ENCODE measurements around the gene XPR1. TPM values are rescaled to one million over a fixed set of nuclear protein-coding genes. Genes with fewer than 3 reads are reported as not detected.
A peak's percentile ranks its signal among the peaks of the same experiment; 100 is the strongest.

The XPR1 gene
- total RNA-seq, 1 experiment from 2014 or later = 24.9 TPM

DNA sequence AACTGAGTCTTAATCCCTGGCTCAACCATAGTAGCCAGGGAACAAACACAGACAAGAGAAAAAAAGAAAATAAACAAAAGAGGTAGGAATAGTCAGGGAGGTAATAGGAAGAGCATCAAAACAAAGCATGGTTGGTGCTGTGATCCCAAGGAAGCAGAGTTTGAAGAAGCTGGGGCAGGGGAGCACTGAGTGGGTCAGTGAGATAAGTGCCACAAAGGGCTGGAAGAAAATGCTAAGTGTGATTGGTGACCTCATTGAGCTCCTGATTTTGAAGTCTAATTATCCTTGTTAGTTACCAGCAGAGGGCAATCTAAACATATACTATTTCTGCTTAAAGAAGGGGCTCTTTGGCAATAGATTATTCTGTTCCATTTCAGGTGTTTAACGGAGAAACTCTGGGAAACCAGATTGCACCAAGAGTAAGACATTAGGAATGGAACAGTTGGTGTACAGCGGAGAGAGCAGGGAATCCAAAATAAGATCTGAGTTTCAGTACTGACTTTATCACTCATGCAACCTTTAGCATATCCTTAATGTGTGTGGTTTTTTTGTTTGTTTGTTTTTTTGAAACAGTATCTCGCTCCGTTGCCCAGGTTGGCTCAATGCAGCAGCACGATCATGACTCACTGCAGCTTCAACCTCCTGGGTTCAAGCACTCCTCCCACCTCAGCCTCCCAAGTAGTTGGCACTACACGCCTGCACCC, 250.1 kb downstream of the XPR1 start:
- in situ Hi-C loops (cut with HindIII; ENCODE audit: low pct_unique_long_range_greater_than_20kb, low sequenced_read_pairs) = no loop called here
- peak; percentile 65 for DNase-seq (ENCODE audit: low read depth, low spot score)

DNA sequence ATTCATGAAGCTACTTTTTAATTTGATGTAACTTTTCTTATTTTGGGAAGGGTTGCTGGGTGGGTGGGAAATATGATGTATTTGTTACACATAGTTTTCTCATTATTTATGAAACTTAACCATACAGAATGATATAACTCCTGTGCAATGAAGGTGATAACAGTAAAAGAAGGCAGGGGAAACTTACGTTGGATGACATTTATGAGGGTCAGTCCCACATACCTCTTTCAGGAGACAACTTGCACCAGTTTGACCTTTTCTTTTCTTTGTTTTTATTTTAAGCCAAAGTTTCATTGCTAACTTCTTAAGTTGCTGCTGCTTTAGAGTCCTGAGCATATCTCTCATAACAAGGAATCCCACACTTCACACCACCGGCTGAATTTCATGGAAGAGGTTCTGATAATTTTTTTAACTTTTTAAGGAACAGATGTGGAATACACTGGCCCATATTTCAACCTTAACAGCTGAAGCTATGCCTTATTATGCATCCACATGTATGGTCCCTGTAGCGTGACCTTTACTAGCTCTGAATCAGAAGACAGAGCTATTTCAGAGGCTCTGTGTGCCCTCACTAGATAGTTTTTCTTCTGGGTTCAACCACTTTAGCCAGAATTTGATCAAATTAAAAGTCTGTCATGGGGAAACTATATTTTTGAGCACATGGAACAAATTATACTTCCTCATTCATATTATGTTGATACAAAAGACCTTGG, 252.9 kb downstream of the XPR1 start:
- no peak for DNase-seq (ENCODE audit: low read depth, low spot score)
- in situ Hi-C loops (cut with HindIII; ENCODE audit: low pct_unique_long_range_greater_than_20kb, low sequenced_read_pairs) = no loop called here

DNA sequence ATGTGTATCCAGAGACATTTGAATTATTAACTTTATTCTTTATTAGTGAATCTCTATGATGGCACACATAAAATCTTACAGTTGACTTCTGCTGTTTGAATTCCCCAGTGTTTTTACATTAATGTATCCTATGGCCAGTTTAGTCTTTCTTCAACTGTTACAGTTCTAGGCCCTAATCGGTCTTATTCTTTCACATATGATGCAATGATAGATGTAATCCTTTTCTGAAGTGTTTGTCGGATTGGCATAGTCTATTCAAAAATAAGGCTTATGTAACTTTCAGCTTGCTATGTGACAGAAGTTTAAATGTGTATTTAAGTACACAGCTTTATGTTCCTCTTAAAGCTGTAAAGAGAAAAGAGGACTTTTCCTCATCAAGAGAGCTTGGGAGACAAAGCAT, 254.5 kb downstream of the XPR1 start:
- in situ Hi-C loops (cut with HindIII; ENCODE audit: low pct_unique_long_range_greater_than_20kb, low sequenced_read_pairs) = no loop called here
- no peak for DNase-seq (ENCODE audit: low read depth, low spot score)

DNA sequence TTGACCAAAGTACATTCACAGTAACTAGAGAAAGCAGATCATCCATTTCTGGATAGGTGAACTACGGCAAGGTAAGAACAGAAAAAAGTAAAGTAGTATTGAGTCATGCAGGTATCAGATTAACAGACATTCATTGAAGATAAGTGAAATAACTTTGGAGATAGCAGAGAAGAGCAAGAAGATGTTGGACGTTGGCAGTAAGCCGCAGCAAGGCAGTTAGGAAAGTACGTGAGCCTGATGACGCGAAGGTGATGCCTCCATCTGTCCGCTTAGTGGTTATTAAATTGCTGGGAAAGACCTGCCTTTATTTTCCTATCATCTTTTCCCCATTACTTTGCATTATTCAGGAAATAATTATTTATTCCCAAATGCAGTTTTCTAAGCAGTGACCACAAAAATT, 256.0 kb downstream of the XPR1 start:
- in situ Hi-C loops (cut with HindIII; ENCODE audit: low pct_unique_long_range_greater_than_20kb, low sequenced_read_pairs) = no loop called here
- no peak for DNase-seq (ENCODE audit: low read depth, low spot score)

- DNase-seq (ENCODE audit: low read depth, low spot score) = no peak
- in situ Hi-C loops (cut with HindIII; ENCODE audit: low pct_unique_long_range_greater_than_20kb, low sequenced_read_pairs) = no loop called here
Observed at GRCh38 chr1:180888870-180889269, 257.0 kb downstream of the XPR1 start.

DNA sequence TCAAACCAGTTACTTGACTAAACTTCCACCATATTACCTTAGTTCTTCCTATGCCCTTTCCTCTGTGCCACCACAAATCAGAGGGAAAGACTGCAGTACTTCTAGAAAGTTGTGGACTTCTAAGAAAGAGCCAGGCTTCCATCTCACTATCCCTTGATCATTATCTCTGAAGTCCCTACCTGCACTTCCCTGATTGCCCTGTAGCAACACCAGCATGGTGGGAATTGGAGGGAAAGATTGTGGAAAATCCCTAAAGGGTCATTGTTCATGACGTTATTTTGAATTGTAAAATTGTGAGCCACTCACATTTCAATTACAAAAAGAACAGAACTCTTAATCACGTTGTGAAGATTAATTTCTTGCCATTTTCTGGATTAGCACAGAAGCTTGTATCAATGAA, 257.5 kb downstream of the XPR1 start:
- in situ Hi-C loops (cut with HindIII; ENCODE audit: low pct_unique_long_range_greater_than_20kb, low sequenced_read_pairs) = no loop called here
- DNase-seq (ENCODE audit: low read depth, low spot score) = no peak

DNA sequence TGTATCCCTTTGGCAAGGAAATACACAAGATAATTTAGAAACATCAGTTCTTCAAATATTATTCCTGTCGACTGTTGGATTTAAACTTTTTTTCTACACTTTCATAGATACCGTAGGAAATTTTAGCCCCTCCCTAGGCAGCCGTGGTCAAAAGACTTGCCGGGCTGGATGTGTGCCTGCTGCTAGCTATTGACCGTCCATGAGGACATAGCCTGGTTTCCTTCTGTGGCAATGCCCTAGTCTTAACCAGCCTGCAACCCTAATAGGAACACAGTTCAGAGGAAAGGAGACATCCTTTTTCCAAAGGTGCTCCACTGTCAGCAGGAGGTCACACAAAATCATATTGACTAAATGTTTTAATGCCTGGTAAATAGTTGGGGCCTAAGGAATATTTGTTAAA, 260.4 kb downstream of the XPR1 start:
- DNase-seq (ENCODE audit: low read depth, low spot score) = no peak
- in situ Hi-C loops (cut with HindIII; ENCODE audit: low pct_unique_long_range_greater_than_20kb, low sequenced_read_pairs) = no loop called here

DNA sequence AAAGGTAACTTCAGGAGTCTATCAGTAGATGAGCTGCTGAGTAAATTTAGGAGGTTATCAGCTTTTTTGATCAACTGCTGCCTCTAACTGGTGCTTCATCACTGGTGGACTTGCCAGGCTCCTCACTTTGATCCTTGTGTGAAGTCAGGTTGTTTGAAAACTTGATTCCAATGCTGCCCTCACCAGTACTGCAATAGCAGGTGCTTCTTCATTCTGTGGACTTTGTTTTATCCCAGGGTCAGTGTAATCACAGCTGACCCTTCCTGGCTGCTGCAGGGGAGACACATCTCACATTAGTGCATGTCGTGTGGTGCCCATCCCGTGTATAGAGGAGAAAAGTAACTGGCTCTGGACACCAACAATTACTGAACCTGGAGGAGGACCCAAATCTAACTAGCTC, 260.9 kb downstream of the XPR1 start:
- in situ Hi-C loops (cut with HindIII; ENCODE audit: low pct_unique_long_range_greater_than_20kb, low sequenced_read_pairs) = no loop called here
- DNase-seq (ENCODE audit: low read depth, low spot score) = no peak

- in situ Hi-C loops (cut with HindIII; ENCODE audit: low pct_unique_long_range_greater_than_20kb, low sequenced_read_pairs) = no loop called here
- no peak for DNase-seq (ENCODE audit: low read depth, low spot score)
Observed at GRCh38 chr1:180893614-180894013, 261.8 kb downstream of the XPR1 start.

GRCh38 chr1:180896161-180896560, 264.3 kb downstream of the XPR1 start:
- no peak for DNase-seq (ENCODE audit: low read depth, low spot score)
- in situ Hi-C loops (cut with HindIII; ENCODE audit: low pct_unique_long_range_greater_than_20kb, low sequenced_read_pairs) = no loop called here

DNA sequence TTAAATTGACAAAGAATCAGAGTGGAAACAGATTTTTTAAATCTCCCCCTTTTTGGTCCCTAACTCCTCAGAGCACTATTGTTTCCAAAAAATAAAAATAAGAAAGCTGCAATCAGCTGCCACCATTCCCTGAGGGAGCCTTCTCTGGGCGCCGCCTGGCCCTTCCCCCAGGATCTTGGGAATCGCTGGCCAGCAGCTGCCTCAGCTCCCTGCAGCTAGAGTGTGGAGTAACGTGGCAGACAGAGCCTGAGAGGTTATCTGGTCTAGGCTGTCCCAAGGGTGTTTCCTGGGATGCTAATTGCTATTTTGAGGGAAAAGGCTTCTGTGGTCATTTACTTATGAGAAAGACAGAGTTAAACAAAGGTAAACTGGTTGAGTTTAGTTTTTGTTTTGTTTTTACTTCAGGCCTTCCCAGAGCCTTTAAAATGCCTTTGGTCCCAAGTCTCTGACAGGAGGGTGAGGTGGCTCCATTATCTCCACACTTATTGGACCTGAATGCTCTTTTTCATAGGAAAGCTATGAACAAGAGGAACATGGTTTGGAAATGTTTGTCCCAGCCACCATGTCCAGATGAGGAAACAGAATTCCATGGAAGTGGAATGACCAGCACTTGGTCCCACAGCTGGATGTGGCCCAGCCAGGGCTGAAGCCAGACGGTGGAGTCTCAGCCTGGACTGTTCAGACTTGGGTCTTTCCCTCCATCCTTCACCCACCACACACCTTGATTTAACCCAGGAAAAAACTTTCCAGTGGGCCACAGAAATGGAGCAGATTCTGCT, 266.8 kb downstream of the XPR1 start:
- DNase-seq (ENCODE audit: low read depth, low spot score) = no peak
- in situ Hi-C loops (cut with HindIII; ENCODE audit: low pct_unique_long_range_greater_than_20kb, low sequenced_read_pairs) = no loop called here

DNA sequence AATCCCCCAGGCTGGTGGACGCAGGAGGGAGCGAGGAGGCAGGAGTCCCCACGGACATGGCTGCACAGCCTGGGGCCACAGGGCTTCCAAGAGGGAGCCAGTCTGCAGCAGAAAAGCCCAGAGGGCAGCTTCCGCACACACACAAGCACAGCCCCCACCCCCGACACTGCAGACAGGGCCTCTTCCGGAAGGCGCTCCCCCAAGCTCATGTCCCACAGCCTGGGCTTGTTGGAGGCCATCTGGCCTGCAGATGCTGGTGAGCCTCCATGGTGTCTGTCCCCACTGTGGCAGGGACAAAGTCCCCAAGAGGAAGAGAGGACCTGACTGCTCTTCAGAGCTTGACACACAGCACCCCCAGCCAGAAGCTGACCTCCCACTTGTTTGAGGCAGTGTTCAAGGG, 267.4 kb downstream of the XPR1 start:
- DNase-seq (ENCODE audit: low read depth, low spot score) = no peak
- in situ Hi-C loops (cut with HindIII; ENCODE audit: low pct_unique_long_range_greater_than_20kb, low sequenced_read_pairs) = no loop called here

GRCh38 chr1:180901076-180901990, 269.5 kb downstream of the XPR1 start:
- in situ Hi-C loops (cut with HindIII; ENCODE audit: low pct_unique_long_range_greater_than_20kb, low sequenced_read_pairs) = no loop called here
- DNase-seq (ENCODE audit: low read depth, low spot score) = no peak

DNA sequence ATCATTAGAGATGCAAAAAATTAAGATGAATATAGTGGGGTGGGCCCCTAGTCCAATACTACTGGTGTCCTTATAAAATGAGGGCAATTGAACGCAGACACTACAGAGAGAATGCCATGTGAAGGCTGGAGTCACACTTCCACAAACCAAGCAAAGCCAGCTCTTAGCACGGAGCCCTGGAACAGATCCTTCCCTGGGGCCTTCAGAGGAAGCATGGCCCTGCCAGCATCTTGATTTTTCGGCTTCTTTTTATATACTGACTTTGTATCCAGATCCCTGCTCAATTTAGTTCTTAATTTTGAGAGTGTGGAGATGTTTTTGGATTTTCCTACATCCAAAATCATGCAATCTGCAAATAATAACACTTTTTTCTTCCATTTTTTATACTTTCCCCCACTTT, 270.7 kb downstream of the XPR1 start:
- DNase-seq (ENCODE audit: low read depth, low spot score) = no peak
- in situ Hi-C loops (cut with HindIII; ENCODE audit: low pct_unique_long_range_greater_than_20kb, low sequenced_read_pairs) = no loop called here

DNA sequence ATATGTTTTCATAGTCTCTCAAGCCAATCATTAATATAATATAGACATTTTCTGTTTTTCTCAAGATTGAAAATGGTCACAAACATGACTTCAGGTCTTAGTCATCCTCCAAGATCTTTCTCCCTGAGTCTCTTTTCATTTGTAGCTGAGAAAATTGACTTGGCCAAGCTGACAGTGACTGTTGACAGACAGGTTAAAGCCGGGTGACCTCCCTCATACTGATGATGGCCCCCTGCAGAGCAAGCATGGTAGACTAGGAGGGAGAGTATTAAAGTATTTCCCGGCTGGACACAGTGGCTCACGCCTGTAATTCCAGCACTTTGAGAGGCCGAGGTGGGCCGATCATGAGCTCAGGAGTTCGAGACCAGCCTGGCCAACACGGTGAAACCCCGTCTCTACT, 274.1 kb downstream of the XPR1 start:
- in situ Hi-C loops (cut with HindIII; ENCODE audit: low pct_unique_long_range_greater_than_20kb, low sequenced_read_pairs) = no loop called here

GRCh38 chr1:180906511-180906910, 274.7 kb downstream of the XPR1 start:
- in situ Hi-C loops (cut with HindIII; ENCODE audit: low pct_unique_long_range_greater_than_20kb, low sequenced_read_pairs) = no loop called here
- DNase-seq (ENCODE audit: low read depth, low spot score) = no peak

More for the DNA sequence above, 274.1 kb downstream of the XPR1 start:
- no peak for DNase-seq (ENCODE audit: low read depth, low spot score)

- DNase-seq (ENCODE audit: low read depth, low spot score) = no peak
- in situ Hi-C loops (cut with HindIII; ENCODE audit: low pct_unique_long_range_greater_than_20kb, low sequenced_read_pairs) = no loop called here
Observed at GRCh38 chr1:180907313-180908055, 275.7 kb downstream of the XPR1 start.

Measured in SK-MEL-5 (cell line).